K562 (cell line): ENCODE measurements around the gene RHOBTB3. TPM values are rescaled to one million over a fixed set of nuclear protein-coding genes. Genes with fewer than 3 reads are reported as not detected.

Experiments
- ATAC-seq: fragments of 200-7000 bp; cut with Tn5 transposase; 3 replicates; pipeline ENCODE4 v1.9.1; 2020; ENCODE audit warnings: moderate library complexity
- BruUV-seq: library from RNA; stranded (reverse); fragments of 400-500 nt; replicated peaks from 2 replicates; lab custom pipeline; 2021; lab: Mats Ljungman, UMichigan
- CTCF ChIA-PET: fragments of 300-600 bp; formaldehyde crosslinking; extraction: SDS; loops from one replicate; lab custom pipeline; 2021; ENCODE audit warnings: low intra/inter-chr PET ratio; lab: Yijun Ruan, JAX
- POLR2A ChIA-PET: fragments of 300-600, 350-650 bp; sonication (Branson Sonifier 250); formaldehyde crosslinking; extraction: SDS; loops from one replicate; lab custom pipeline; 2021; ENCODE audit warnings: antibody characterized with exemption, inconsistent platforms; lab: Yijun Ruan, JAX
- DNase-seq, 4 experiments: peaks; one replicate each; pipeline versions ENCODE4 v3.0.0 to v3.0.0-alpha.2; 2011 to 2018; ENCODE audit warnings: low spot score in 3 of 4, mixed read lengths in 3 of 4; ENCODE audit errors: extremely low read depth in 1 of 4
- FAIRE-seq: peaks from 2 replicates; lab custom pipeline; 2011; peaks lifted over from hg19 to GRCh38; lab: Jason Lieb, UNC
- H2AFZ ChIP-seq: 2 replicates; pipeline ENCODE4 v1.6.0; 2011; ENCODE audit warnings: low read depth, low read length, control low read depth, inconsistent platforms
- H3K27ac ChIP-seq: fragments of 200-600 bp; 3 replicates; pipeline ENCODE4 v1.8.0; 2011; ENCODE audit warnings: low read depth, mild to moderate bottlenecking, control low read depth, inconsistent platforms, low read length, moderate library complexity, mixed read lengths; ENCODE audit errors: extremely low read depth
- H3K27me3 ChIP-seq, 2 experiments: fragments of 300-600 bp in 1 of 2; 2 replicates in 1 of 2; 3 replicates in 1 of 2; pipeline versions ENCODE4 v1.6.0 to v1.8.0; 2011; ENCODE audit warnings: inconsistent platforms in 2 of 2, low read length in 2 of 2, mild to moderate bottlenecking in 1 of 2, mixed read lengths in 1 of 2, moderate library complexity in 1 of 2; ENCODE audit not compliant: control insufficient read depth in 2 of 2, insufficient read depth in 2 of 2
- H3K36me3 ChIP-seq: fragments of 300-600 bp; 3 replicates; pipeline ENCODE4 v1.8.0; 2011; ENCODE audit warnings: mild to moderate bottlenecking, low read length, inconsistent platforms; ENCODE audit not compliant: control insufficient read depth, insufficient read depth
- H3K4me1 ChIP-seq, 2 experiments: fragments of 200-600 bp in 1 of 2; replicated peaks in 1 of 2; 2 replicates in 1 of 2; 3 replicates in 1 of 2; pipeline versions ENCODE4 v1.5.1 to v1.8.0; 2011; ENCODE audit warnings: inconsistent platforms in 2 of 2, low read length in 2 of 2, mild to moderate bottlenecking in 1 of 2, mixed read lengths in 1 of 2, moderate library complexity in 1 of 2; ENCODE audit not compliant: control insufficient read depth in 2 of 2, insufficient read depth in 2 of 2
- H3K4me2 ChIP-seq: 2 replicates; pipeline ENCODE4 v1.6.1; 2011; ENCODE audit warnings: low read length, control low read depth, inconsistent platforms, mixed read lengths; ENCODE audit not compliant: insufficient read depth
- H3K4me3 ChIP-seq: fragments of 200-600 bp; sonication (generic), shearing (Covaris generic); 2 replicates; pipeline ENCODE4 v1.5.1; 2016; ENCODE audit warnings: control low read depth, inconsistent platforms
- H3K79me2 ChIP-seq: fragments of 200-600 bp; 3 replicates; pipeline ENCODE4 v1.8.0; 2011; ENCODE audit warnings: low read length, inconsistent platforms; ENCODE audit not compliant: control insufficient read depth, insufficient read depth
- H3K9ac ChIP-seq, 2 experiments: 2 replicates each; pipeline versions ENCODE4 v1.6.0 to v1.6.1; 2011; ENCODE audit warnings: low read depth in 2 of 2, low read length in 2 of 2, control low read depth in 1 of 2, inconsistent platforms in 1 of 2, mild to moderate bottlenecking in 1 of 2, mixed read lengths in 1 of 2; ENCODE audit not compliant: insufficient read depth in 1 of 2
- H3K9me1 ChIP-seq: one replicate; pipeline ENCODE4 v1.6.0; 2011; ENCODE audit warnings: inconsistent platforms, mild to moderate bottlenecking, low read length, moderate library complexity; ENCODE audit not compliant: control insufficient read depth, insufficient read depth
- H3K9me3 ChIP-seq: replicated peaks from 2 replicates; pipeline ENCODE4 v1.5.1; 2011; ENCODE audit warnings: low read depth, low read length, inconsistent platforms; ENCODE audit not compliant: control insufficient read depth, insufficient read depth
- H4K20me1 ChIP-seq: replicated peaks from 2 replicates; pipeline ENCODE4 v1.6.1; 2011; ENCODE audit warnings: low read length, inconsistent platforms, mixed read lengths; ENCODE audit not compliant: control insufficient read depth, insufficient read depth
- ATF6 ChIP-seq: sonication (generic); formaldehyde crosslinking; IDR thresholded peaks from 2 replicates; pipeline ENCODE4 v1.4.0; 2020; ENCODE audit warnings: mild to moderate bottlenecking, missing genetic modification reagents
- BHLHE40 ChIP-seq: IDR thresholded peaks from 2 replicates; pipeline ENCODE4 v1.6.1; 2011; ENCODE audit warnings: low read length, improper control_type of control experiment
- DDX20 ChIP-seq: fragments of 450-650 bp; IDR thresholded peaks from 2 replicates; pipeline ENCODE4 v1.6.1; 2016; ENCODE audit warnings: missing genetic modification characterization, low read depth, mild to moderate bottlenecking, missing compliant biosample characterization, moderate library complexity
- JUND ChIP-seq, 2 experiments: IDR thresholded peaks; 2 replicates in 1 of 2; 3 replicates in 1 of 2; pipeline ENCODE4 v1.6.1; 2011; ENCODE audit warnings: borderline replicate concordance in 2 of 2, low read depth in 2 of 2, low read length in 2 of 2, improper control_type of control experiment in 1 of 2, missing biosample characterization in 1 of 2, missing genetic modification characterization in 1 of 2, missing genetic modification reagents in 1 of 2
- RAD21 ChIP-seq, 2 experiments: fragments of 250-450 bp in 1 of 2; fragments of 450-650 bp in 1 of 2; sonication (Bioruptor Pico) in 1 of 2; formaldehyde crosslinking in 1 of 2; IDR thresholded peaks in 1 of 2; conservative IDR thresholded peaks in 1 of 2; 2 replicates each; pipeline versions ENCODE4 v1.4.0 to v1.8.0; 2020 to 2022; ENCODE audit warnings: mild to moderate bottlenecking in 2 of 2, moderate library complexity in 1 of 2
- RUNX1 ChIP-seq: sonication (generic); IDR thresholded peaks from 2 replicates; pipeline ENCODE4 v1.6.1; 2016; ENCODE audit warnings: antibody characterized with exemption, low read depth
- SIN3A ChIP-seq, 2 experiments: fragments of 150-350 bp in 1 of 2; IDR thresholded peaks; 2 replicates each; pipeline ENCODE4 v1.6.1; 2011 to 2016; ENCODE audit warnings: borderline replicate concordance in 2 of 2, low read depth in 2 of 2, low read length in 2 of 2, mild to moderate bottlenecking in 2 of 2, moderate library complexity in 2 of 2; ENCODE audit not compliant: control insufficient read depth in 1 of 2
- SNIP1 ChIP-seq: fragments of 450-650 bp; IDR thresholded peaks from 2 replicates; pipeline ENCODE4 v1.7.1; 2017; ENCODE audit warnings: low read depth, mild to moderate bottlenecking
- TARDBP ChIP-seq: fragments of 450-650 bp; IDR thresholded peaks from 2 replicates; pipeline ENCODE4 v1.6.1; 2016
- ZNF24 ChIP-seq: fragments of 450-650 bp; IDR thresholded peaks from 2 replicates; pipeline ENCODE4 v1.6.1; 2016
- ZNF253 ChIP-seq: fragments of 250-450 bp; sonication (Bioruptor Pico); conservative IDR thresholded peaks from 2 replicates; pipeline ENCODE4 v1.6.1; 2021; ENCODE audit warnings: mild to moderate bottlenecking
- ZNF507 ChIP-seq: conservative IDR thresholded peaks from 2 replicates; pipeline ENCODE4 v1.6.1; 2017; ENCODE audit warnings: missing genetic modification characterization, missing compliant biosample characterization
- ZZZ3 ChIP-seq: fragments of 450-650 bp; IDR thresholded peaks from 2 replicates; pipeline ENCODE4 v1.6.1; 2016; ENCODE audit warnings: antibody characterized with exemption, mild to moderate bottlenecking, moderate library complexity
- WGBS: fragments of 100-300 bp; shearing (Covaris generic); methylation state at CpG from one replicate; pipeline ENCODE4 v1.1.6; 2016; ENCODE audit warnings: low coverage, mixed read lengths; ENCODE audit not compliant: insufficient coverage; ENCODE audit errors: missing lambda C conversion rate; 5-methylcytosine and 5-hydroxymethylcytosine counted together
- in situ Hi-C: fragments of 300-500 bp; cut with MboI; formaldehyde crosslinking; loops from 4 replicates; pipeline ENCODE4 v1.15.0; 2018; ENCODE audit warnings: inconsistent platforms, mixed read lengths
- intact Hi-C: fragments of 100-400 bp; cut with micrococcal nuclease; formaldehyde crosslinking; loops from 2 replicates; pipeline ENCODE4 v1.14.2; 2022
- polyA plus RNA-seq, 8 experiments: library from polyadenylated mRNA; depleted of rRNA in 4 of 8; stranded (reverse) in 5 of 8; unstranded in 3 of 8; fragments of >200 nt; fragmentation: Nextera tagmentation in 2 of 8; fragmentation: Illumina TruSeq in 1 of 8; extraction: Ambion mirVana in 2 of 8; extraction: Trizol in 1 of 8; gene quantifications; 2 replicates each; pipeline versions ENCODE4 v1.2.1 to v1.2.3, GENCODE V29; 2011 to 2014; ENCODE audit warnings: inconsistent platforms in 1 of 8, missing spikeins in 1 of 8
- total RNA-seq, 7 experiments: library from RNA; depleted of rRNA in 6 of 7; stranded (reverse); fragments of >200 nt in 6 of 7; fragmentation: Illumina TruSeq in 2 of 7; extraction: Trizol in 2 of 7; gene quantifications; 2 replicates each; pipeline versions ENCODE4 v1.2.1 to v1.2.3, GENCODE V29; 2011 to 2021; ENCODE audit warnings: low replicate concordance in 1 of 7
- TF ChIP-seq, protein P1 (sequence below): fragments of 250-450 bp; sonication (Bioruptor Pico); IDR thresholded peaks from 2 replicates; pipeline ENCODE4 v1.8.0; 2022; ENCODE audit warnings: inconsistent platforms

Gene RHOBTB3
- total and polyA plus RNA-seq, 9 of the 15 experiments (the other 6 are each of a cell fraction or from before 2014, with no cell fraction given), result 39.7 to 143 (median 115) TPM

GRCh38 chr5:95810305-95811125 lies 79.4 kb downstream of the RHOBTB3 start:
- BruUV-seq, result no TSS peak
- POLR2A ChIA-PET, result interaction anchor here (0.6 to 1.3 kb wide), 2 partner anchors 10 to 12 kb away, joined by 3 to 6 read pairs; partner anchors contain the start of gene GLRX
- H3K4me1 ChIP-seq, result peaks cover 8 to 10% of the 10 kb centered on the region in 2 experiments; a peak in 4 of 5 replicates
- TF ChIP-seq SIN3A (IDR thresholded peaks at IDR 0.05; ENCODE audit: borderline replicate concordance in 2 of 2, control insufficient read depth in 1 of 2, low read depth in 2 of 2, low read length in 2 of 2) (no peak), TARDBP (no peak), RAD21 (CRISPR knock-in tag; conservative IDR thresholded peaks at IDR 0.05 in 1 of 2, IDR thresholded peaks at IDR 0.05 in 1 of 2) (no peak), ZZZ3 (no peak), BHLHE40 (no peak), RUNX1 (no peak), JUND (IDR thresholded peaks at IDR 0.05; ENCODE audit: borderline replicate concordance, low read depth, low read length) (no peak), JUND (tag; IDR thresholded peaks at IDR 0.05; ENCODE audit: borderline replicate concordance, low read depth, low read length) (no peak), ZNF253 (no peak), ATF6 (CRISPR knock-in tag) (no peak), ZNF24 (no peak), SNIP1 (no peak), DDX20 (no peak), ZNF507 (tag) (no peak)
- TF ChIP-seq, protein P1, sequence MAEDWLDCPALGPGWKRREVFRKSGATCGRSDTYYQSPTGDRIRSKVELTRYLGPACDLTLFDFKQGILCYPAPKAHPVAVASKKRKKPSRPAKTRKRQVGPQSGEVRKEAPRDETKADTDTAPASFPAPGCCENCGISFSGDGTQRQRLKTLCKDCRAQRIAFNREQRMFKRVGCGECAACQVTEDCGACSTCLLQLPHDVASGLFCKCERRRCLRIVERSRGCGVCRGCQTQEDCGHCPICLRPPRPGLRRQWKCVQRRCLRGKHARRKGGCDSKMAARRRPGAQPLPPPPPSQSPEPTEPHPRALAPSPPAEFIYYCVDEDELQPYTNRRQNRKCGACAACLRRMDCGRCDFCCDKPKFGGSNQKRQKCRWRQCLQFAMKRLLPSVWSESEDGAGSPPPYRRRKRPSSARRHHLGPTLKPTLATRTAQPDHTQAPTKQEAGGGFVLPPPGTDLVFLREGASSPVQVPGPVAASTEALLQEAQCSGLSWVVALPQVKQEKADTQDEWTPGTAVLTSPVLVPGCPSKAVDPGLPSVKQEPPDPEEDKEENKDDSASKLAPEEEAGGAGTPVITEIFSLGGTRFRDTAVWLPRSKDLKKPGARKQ (CRISPR knock-in tag), result no peak

More at GRCh38 chr5:95810305-95811125, 79.4 kb downstream of the RHOBTB3 start:
- no peak overlapping the region for H3K4me3 ChIP-seq
- H3K9me1 ChIP-seq, result no peaks in the 10 kb centered on the region
- ATAC-seq (no peak), FAIRE-seq (no peak), DNase-seq (no peak)
- H2AFZ ChIP-seq, result no peak overlapping the region
- no peaks in the 10 kb centered on the region for H3K9me3 ChIP-seq
- 53% methylated on average over 5 of the region's 5 CpGs for WGBS
- H3K36me3 ChIP-seq, result no peaks in the 10 kb centered on the region
- intact Hi-C loops, result no loop called here
- H4K20me1 ChIP-seq, result no peaks in the 10 kb centered on the region
- CTCF ChIA-PET, result no interaction called here
- H3K4me2 ChIP-seq, result no peak overlapping the region
- H3K27ac ChIP-seq, result no peak overlapping the region
- no peaks in the 10 kb centered on the region for H3K79me2 ChIP-seq
- in situ Hi-C loops, result no loop called here
- no peaks in the 10 kb centered on the region for H3K27me3 ChIP-seq
- H3K9ac ChIP-seq, result no peak overlapping the region
